ENCODE measurements around the gene KCNG2.

Gene KCNG2

GRCh38 chr18:79944126-79944731 is 146.5 kb downstream of the KCNG2 start:
- no peak for DNase-seq

- no peak for DNase-seq
Measured at GRCh38 chr18:79944746-79945117, 147.0 kb downstream of the KCNG2 start.

- DNase-seq, result no peak
Measured at GRCh38 chr18:79945118-79946042, 147.6 kb downstream of the KCNG2 start.

GRCh38 chr18:79947054-79947755 is 149.5 kb downstream of the KCNG2 start:
- no peak for DNase-seq

GRCh38 chr18:79947881-79948610 is 150.3 kb downstream of the KCNG2 start:
- no peak for DNase-seq

GRCh38 chr18:79948719-79949411 is 151.1 kb downstream of the KCNG2 start:
- DNase-seq, result no peak
